GM21529 (cell line): ENCODE data around the gene PADI6.

ENCODE experiments used
- ATAC-seq: cut with Tn5 transposase; IDR thresholded peaks from one replicate; pipeline ENCODE4 v1.9.1; 2021; ENCODE audit not compliant: unreplicated experiment

The PADI6 gene

GRCh38 chr1:17433261-17433660, 61.3 kb downstream of the PADI6 start:
- no peak for ATAC-seq

DNA sequence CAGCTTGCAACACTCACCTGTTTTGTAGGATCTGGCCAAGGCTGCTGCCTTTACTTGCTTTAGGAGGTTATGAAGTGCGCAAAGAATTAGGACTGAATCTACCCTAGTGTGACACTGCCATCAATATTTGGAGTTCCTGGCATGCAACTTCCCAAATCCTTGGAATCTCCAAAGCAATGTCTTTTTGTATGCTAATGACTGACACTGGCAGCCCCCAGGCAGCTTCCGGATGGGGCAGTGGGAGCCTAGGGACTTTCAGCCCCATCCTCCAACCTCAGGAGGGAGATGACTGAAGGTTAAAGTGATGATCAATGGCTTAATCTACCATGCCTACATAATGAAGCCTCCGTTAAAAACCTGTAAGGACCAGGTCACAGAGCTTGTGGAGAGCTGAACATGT, 62.0 kb downstream of the PADI6 start:
- no peak for ATAC-seq

DNA sequence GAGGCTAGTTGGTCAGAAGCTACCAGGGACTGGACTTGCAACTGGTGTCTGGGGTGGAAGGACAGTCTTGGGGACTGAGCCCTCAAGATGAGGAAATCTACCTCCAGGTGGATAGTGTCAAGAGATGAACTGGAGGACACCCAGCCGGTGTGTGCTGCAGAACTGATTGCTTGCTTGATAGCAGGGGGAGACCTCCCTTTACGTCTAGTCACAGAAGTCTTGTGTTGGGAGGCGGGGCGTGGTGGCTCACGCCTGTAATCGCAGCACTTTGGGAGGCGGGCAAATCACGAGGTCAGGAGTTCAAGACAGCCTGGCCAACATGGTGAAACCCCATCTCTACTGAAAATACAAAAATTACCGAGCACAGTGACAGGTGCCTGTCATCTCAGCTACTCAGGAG, 62.6 kb downstream of the PADI6 start:
- ATAC-seq, result no peak

DNA sequence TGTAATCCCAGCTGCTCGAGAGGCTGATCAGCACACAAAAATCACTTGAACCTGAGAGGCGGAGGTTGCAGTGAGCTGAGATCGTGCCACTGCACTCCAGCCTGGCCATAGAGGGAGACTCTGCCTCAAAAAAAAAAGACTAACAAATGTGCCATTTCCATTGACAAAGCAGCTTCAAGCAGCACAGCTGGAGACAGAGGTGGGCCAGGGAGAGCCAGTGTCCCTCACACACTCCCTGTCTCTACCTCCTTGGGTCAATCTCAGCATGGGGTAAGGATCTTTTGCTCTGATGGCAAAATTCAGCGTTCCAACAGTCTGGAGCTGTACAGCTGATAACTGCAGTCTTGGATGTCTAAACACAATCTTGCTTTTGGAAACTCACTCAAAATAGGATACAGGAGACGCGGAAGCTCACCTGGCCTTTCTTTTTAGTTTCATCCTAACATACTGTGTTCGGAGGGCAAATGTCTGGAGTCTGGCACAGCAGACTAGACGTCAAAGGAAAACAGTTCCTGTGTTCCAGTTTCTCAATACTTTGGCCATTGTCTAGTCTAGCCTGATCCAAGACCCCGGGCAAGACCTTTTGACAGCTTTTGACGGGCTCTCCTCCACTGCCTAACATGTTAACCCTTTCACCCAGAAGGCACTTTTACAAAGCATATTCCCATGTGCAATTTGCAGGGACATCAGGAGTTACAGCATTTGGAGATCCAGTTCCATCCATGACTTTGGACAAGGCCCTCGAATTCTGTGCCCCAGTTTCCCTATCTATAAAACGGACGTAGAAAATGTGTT, 64.6 kb downstream of the PADI6 start:
- ATAC-seq, result no peak

DNA sequence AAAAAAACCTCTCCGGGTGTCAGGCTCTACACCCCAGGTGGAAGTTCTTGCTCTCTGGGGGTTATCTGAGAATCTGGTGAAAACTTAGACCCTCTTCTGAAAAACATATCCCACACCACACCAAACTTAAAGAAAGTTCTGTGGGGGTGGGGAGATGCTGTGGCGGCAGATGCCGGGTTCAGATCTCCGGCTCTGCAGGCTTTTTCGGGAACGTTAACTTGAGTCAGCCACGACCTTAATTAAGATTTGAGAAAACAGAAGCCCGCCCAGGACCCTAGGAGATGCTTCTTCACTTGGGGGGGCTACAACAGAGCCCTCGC, 65.2 kb downstream of the PADI6 start:
- ATAC-seq, result no peak

DNA sequence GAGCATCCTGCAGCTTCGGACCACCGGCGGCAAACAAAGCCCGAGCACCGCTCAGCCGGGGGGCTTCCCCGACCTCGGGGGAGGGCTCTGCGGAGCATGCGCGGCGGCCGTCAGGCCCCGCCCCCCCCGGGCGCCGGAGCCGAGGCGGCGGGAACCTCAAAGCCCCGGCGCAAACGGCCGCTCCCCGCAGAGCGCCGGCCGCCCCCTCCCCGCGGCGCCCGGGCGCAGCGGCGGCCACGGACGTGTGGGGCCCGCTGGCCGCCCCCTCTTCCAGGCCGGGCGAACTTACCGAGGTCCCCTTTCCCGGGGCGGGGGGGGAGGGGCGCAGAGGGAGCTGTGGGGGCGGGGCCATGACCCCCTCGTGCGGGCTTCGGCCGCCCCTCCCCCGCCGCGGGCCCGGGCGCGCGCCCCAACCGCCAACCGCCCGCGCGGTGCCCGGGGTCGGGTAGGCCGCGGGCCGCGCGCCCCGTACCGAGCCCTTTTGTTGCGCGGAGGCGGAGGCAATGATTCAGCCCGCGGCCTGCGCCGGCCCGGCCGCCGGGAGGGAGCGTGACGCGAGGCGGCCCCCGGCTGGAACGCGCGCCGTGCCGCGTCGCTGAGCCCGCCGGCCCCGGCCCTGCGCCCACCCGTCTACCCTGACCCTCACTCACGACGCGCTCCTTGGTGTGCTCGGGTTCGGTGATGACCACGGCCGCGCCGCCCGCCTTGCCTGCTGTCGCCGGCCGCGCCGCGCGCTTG, 65.8 kb downstream of the PADI6 start:
- ATAC-seq, result peak; percentile 31

DNA sequence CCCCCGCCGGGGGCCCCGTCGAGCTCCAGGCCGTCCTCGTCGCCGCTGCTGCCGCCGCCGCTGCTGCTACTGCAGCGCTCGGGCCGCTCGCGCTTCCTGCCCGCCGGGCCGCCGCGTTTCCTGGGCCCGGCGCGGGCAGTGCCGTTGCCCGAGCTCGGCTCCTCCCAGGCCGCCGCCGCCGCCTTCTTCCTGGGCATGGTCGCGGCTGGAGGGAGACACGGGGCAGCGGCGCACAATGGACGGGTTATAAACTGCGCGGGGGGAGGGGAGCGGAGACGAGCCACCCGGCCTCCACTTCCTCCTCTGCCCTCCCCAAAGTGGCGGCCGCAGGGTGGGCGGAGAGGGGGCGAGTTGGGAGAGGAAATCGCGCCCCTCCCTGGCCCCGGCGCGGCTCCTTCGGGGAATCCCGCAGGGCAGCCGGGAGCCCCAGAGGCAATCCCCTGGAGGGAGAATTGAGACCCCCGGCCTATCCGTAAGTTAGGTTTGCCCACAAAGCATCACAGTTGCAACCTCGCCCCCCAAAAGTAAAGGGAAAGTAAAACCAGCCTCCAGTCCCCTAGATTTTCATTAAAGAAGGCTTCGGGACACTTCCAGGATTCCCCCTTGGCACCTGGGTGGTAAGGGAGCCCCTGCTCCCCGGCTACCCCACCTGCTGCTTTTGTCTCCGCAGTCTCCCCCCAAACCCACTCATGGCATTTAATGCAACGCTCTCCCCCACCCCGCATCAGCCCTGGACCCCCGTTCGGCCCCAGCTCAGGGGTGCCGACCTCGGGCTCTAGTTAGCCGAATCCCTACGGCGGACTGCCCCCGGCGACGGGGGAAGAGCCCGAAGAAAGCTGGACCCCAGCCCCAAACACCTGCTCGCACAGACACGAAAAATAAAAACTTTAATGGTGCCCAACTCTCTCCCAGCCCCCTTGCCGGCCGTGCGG, 66.6 kb downstream of the PADI6 start:
- peak; percentile 44 for ATAC-seq

GRCh38 chr1:17439250-17440073, 67.5 kb downstream of the PADI6 start, which contains the start of gene RCC2:
RCC2 (minus strand) TSS chr1:17439677; CDS start chr1:17438514, 1,163 bp downstream.
- peak; percentile 34 for ATAC-seq

GRCh38 chr1:17440074-17440826, 68.3 kb downstream of the PADI6 start:
- no peak for ATAC-seq

DNA sequence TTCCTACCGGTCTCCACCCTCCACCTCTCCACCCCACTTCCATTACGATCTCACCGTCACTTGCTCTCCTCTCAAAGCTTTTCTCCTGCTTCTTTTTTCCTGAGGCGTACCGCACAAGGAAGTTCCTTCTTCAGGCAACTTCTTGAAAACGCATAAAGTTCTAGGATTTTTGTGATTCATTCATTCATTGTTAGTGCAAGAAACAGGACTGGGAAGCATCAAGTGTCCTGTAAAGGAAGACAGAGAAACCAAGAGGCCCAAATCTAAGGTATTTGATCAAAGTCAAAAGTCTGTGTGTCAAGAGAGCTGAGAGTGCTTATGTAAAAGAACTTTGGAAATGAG, 68.8 kb downstream of the PADI6 start:
- ATAC-seq, result no peak

DNA sequence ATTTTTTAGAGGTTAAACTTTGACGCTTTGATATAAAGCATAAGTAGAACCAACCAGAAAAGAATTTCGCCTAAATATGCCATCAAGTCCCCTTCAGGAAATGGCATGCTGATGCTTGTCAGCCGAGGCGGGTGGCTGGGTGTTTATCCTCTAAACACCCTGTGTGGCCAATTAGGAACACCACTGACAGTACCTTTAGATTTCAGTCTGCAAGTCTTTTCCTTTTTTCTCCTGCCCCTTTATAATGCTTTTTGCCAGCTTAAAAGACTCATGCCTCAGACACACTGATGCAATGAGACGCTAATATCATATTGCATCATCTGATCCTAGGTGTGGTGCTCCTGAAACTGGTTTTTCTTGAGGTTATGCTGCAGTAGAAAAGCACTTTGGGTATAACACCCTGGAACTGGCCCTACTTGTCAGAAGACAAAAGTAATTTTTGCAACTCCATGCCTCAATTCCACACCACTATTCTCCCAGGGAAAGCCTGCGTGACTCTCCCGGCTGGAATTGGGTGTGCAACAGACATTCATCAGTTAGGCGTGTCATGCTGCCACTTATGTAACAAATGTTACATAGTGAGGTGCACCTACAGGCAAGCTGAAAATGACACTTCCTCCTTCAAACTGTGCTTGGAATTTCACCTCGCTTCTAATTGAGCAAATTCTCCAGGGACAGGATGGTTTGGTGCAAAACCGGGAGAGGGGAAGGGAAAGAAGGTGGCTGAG, 69.4 kb downstream of the PADI6 start:
- ATAC-seq, result no peak

GRCh38 chr1:17441993-17442357, 70.0 kb downstream of the PADI6 start:
- no peak for ATAC-seq

DNA sequence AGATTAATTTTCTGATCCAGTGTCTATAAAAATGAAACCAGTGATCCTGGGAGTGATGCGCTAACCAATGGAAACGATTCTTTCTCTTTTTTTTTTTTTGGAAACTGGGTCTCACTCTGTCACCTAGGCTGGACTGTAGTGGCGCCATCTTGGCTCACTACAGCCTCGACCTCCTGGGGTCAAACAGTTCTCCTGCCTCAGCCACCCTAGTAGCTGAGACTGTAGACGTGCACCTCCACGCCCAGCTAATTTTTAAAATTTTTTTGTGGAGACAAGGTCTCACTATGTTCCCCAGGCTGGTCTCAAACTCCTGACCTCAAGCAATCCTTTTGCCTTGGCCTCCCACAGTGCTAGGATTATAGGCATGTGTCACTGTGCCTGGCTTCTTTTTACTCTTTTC, 70.8 kb downstream of the PADI6 start:
- no peak for ATAC-seq

- ATAC-seq, result no peak
Observed at GRCh38 chr1:17447501-17447992, 75.6 kb downstream of the PADI6 start.
